Large intestine (tissue), 3 donors: Measurements from ENCODE around the gene SERINC5. TPM values are rescaled to one million over a fixed set of nuclear protein-coding genes. Genes with fewer than 3 reads are reported as not detected.
"Not testable (repeated sequence)": the region's sequence is repeated elsewhere in the genome, so short reads cannot be mapped to it uniquely, and the experiment has no call there.

Experiments
- DNase-seq, 2 donors: peaks; one replicate each; pipeline versions ENCODE4 v3.0.0 to v3.0.0-alpha.2; 2013
- H3K27ac ChIP-seq: one replicate; pipeline ENCODE4 v1.5.1; 2013; ENCODE audit warnings: low read length
- H3K27me3 ChIP-seq: 2 replicates; pipeline ENCODE4 v1.6.1; 2013; ENCODE audit warnings: low read length; ENCODE audit not compliant: control insufficient read depth, insufficient read depth
- H3K36me3 ChIP-seq: 2 replicates; pipeline ENCODE4 v1.6.1; 2013; ENCODE audit warnings: low read length; ENCODE audit not compliant: control insufficient read depth, insufficient read depth
- H3K4me1 ChIP-seq: one replicate; pipeline ENCODE4 v1.6.1; 2013; ENCODE audit warnings: low read length; ENCODE audit not compliant: control insufficient read depth, insufficient read depth
- H3K4me3 ChIP-seq: one replicate; pipeline ENCODE4 v1.5.1; 2013; ENCODE audit warnings: low read length
- H3K9me3 ChIP-seq: one replicate; pipeline ENCODE4 v1.6.1; 2013; ENCODE audit warnings: mild to moderate bottlenecking, low read depth, low read length, moderate library complexity; ENCODE audit not compliant: control insufficient read depth
- WGBS: methylation state at CpG from one replicate; pipeline ENCODE4 v1.1.5; 2013; ENCODE audit warnings: low lambda C conversion rate; ENCODE audit not compliant: insufficient coverage; 5-methylcytosine and 5-hydroxymethylcytosine counted together
- polyA plus RNA-seq: library from polyadenylated mRNA; unstranded; fragments of 120-200 nt; gene quantifications from one replicate; pipeline ENCODE4 v1.2.1, GENCODE V29; 2013

SERINC5 gene
- polyA plus RNA-seq, 1 donor, result 44.8 TPM

GRCh38 chr5:80156156-80156555, 99.7 kb downstream of the SERINC5 start:
- no CpG with 5 or more reads among the region's 5 CpGs for WGBS
- H3K4me3 ChIP-seq, result no peak overlapping the region
- DNase-seq, result no peak
- H3K4me1 ChIP-seq, result no peaks in the 10 kb centered on the region
- no peaks in the 10 kb centered on the region for H3K27me3 ChIP-seq
- H3K36me3 ChIP-seq, result peaks cover 50% of the 10 kb centered on the region
- H3K27ac ChIP-seq, result no peak overlapping the region
- no peaks in the 10 kb centered on the region for H3K9me3 ChIP-seq

- no peak overlapping the region for H3K4me3 ChIP-seq
- peaks cover 54% of the 10 kb centered on the region for H3K36me3 ChIP-seq
- no peaks in the 10 kb centered on the region for H3K9me3 ChIP-seq
- H3K27ac ChIP-seq, result no peak overlapping the region
- H3K4me1 ChIP-seq, result no peaks in the 10 kb centered on the region
- 100% methylated on average over 4 of the region's 4 CpGs for WGBS
- DNase-seq, result no peak
- no peaks in the 10 kb centered on the region for H3K27me3 ChIP-seq
These were observed 101.1 kb downstream of the SERINC5 start for GRCh38 chr5:80154749-80155148.

DNA sequence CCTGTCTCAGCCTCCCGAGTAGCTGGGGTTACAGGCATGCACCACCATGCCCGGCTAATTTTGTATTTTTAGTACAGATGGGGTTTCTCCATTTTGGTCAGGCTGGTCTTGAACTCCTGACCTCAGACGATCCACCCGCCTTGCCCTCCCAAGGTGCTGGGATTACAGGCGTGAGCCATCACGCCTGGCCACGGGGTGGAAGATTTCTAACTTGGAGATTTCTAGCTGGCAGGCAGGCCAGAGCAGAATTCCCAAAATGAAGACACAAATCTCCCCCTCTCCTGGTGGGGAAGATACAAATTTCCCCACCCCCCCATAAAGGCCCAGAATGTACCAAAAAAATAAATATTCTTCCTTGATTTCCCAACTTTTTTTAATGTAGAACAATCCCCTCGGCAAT, 101.6 kb downstream of the SERINC5 start:
- peaks cover 54% of the 10 kb centered on the region for H3K36me3 ChIP-seq
- WGBS, result 80% methylated on average over 1 of the region's 8 CpGs

GRCh38 chr5:80153586-80154126, 102.2 kb downstream of the SERINC5 start:
- no CpG with 5 or more reads among the region's 8 CpGs for WGBS
- no peak overlapping the region for H3K27ac ChIP-seq

More for the DNA sequence above, 101.6 kb downstream of the SERINC5 start:
- not testable (repeated sequence) for H3K9me3 ChIP-seq, H3K4me3 ChIP-seq, H3K27ac ChIP-seq, H3K27me3 ChIP-seq, H3K4me1 ChIP-seq, DNase-seq

DNA sequence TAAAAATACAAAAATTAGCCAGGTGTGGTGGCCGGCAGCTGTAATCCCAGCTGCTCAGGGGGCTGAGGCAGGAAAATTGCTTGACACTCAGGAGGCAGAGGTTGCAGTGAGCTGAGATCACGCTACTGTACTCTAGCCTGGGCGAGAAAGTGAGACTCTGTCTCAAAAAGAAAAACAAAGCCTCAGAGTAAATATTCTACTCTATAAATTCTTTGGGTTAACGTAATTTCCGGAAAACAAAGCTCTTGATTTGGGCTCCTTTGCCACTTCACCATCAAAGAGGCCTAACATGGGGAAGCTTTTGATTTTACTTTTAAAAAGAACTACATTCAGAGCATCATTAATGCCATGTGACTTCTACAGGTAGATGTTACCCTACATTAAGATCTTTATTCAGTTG, 103.1 kb downstream of the SERINC5 start:
- no CpG with 5 or more reads among the region's 5 CpGs for WGBS
- no peak for DNase-seq
- Histone ChIP-seq H3K9me3 (no peaks in the 10 kb centered on the region), H3K4me3 (no peak overlapping the region), H3K36me3 (peaks cover 53% of the 10 kb centered on the region), H3K4me1 (no peaks in the 10 kb centered on the region), H3K27ac (no peak overlapping the region), H3K27me3 (no peaks in the 10 kb centered on the region)

More at GRCh38 chr5:80153586-80154126, 102.2 kb downstream of the SERINC5 start:
- Histone ChIP-seq H3K36me3 (peaks cover 53% of the 10 kb centered on the region), H3K4me1 (no peaks in the 10 kb centered on the region), H3K27me3 (no peaks in the 10 kb centered on the region), H3K4me3 (no peak overlapping the region), H3K9me3 (no peaks in the 10 kb centered on the region)
- DNase-seq, result peak in 1 of 2 donors; percentile 17

- peaks cover 55% of the 10 kb centered on the region for H3K36me3 ChIP-seq
- DNase-seq, result no peak
- WGBS, result 100% methylated on average over 1 of the region's 6 CpGs
- H3K9me3 ChIP-seq, result no peaks in the 10 kb centered on the region
- H3K4me1 ChIP-seq, result no peaks in the 10 kb centered on the region
- H3K27me3 ChIP-seq, result no peaks in the 10 kb centered on the region
- H3K4me3 ChIP-seq, result no peak overlapping the region
- no peak overlapping the region for H3K27ac ChIP-seq
These were observed 104.0 kb downstream of the SERINC5 start for GRCh38 chr5:80151890-80152289.

DNA sequence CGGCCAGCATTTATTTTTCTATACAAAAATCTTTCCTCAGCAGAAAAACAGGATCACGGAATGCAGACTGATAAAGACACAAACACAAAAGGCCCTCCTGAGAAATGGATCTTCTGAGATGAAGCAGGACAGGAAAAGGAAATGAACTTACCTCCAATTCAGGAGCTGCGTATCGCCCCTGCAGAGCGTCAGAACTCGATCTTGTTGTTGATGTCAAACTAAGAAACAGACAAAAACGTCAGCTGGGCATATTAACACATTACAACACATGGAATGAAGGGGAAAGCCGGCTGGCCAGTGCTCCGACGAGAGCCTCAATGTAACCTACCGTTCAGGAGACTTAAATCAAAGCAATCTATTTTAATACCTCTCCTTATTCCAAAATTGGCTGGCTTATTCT, 105.1 kb downstream of the SERINC5 start:
- H3K4me1 ChIP-seq, result no peaks in the 10 kb centered on the region
- no peaks in the 10 kb centered on the region for H3K9me3 ChIP-seq
- H3K4me3 ChIP-seq, result no peak overlapping the region
- WGBS, result 95% methylated on average over 4 of the region's 11 CpGs
- no peak for DNase-seq
- H3K27ac ChIP-seq, result no peak overlapping the region
- H3K36me3 ChIP-seq, result peaks cover 57% of the 10 kb centered on the region
- H3K27me3 ChIP-seq, result no peaks in the 10 kb centered on the region

GRCh38 chr5:80149161-80149609, 106.7 kb downstream of the SERINC5 start:
- H3K27ac ChIP-seq, result no peak overlapping the region
- no peak for DNase-seq
- no peaks in the 10 kb centered on the region for H3K27me3 ChIP-seq
- H3K4me3 ChIP-seq, result no peak overlapping the region
- H3K9me3 ChIP-seq, result no peaks in the 10 kb centered on the region
- peaks cover 62% of the 10 kb centered on the region for H3K36me3 ChIP-seq
- H3K4me1 ChIP-seq, result no peaks in the 10 kb centered on the region
- WGBS, result no CpG with 5 or more reads among the region's 3 CpGs

GRCh38 chr5:80147119-80147815, 108.6 kb downstream of the SERINC5 start:
- WGBS, result no CpG with 5 or more reads among the region's 9 CpGs
- no peak for DNase-seq
- H3K9me3 ChIP-seq, result no peaks in the 10 kb centered on the region
- H3K27me3 ChIP-seq, result no peaks in the 10 kb centered on the region
- H3K27ac ChIP-seq, result no peak overlapping the region
- no peaks in the 10 kb centered on the region for H3K4me1 ChIP-seq
- H3K36me3 ChIP-seq, result peaks cover 77% of the 10 kb centered on the region
- no peak overlapping the region for H3K4me3 ChIP-seq

DNA sequence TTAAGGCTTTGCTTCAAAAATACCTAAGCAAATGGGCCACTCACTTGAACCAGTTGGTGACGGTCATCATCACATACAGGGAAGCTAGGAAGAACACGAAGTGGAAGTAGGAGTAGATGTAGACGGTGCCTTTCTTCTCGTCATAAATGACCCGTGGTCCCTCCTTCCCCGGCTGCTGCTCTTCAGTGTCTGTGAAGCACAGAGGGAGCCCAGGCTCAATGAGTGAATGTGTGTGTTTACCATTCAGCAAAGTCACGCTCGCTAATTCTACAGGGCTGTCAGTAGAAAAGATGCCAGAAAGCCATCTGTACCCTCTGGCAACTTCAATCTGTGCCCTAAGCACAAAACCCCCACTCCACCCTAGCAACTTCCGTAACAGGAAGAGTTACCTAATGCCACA, 109.8 kb downstream of the SERINC5 start:
- no CpG with 5 or more reads among the region's 9 CpGs for WGBS
- no peak overlapping the region for H3K27ac ChIP-seq

GRCh38 chr5:80143491-80143890, 112.4 kb downstream of the SERINC5 start:
- Histone ChIP-seq H3K36me3 (peaks cover 55% of the 10 kb centered on the region), H3K27me3 (no peaks in the 10 kb centered on the region), H3K27ac (no peak overlapping the region), H3K4me3 (no peak overlapping the region), H3K4me1 (no peaks in the 10 kb centered on the region), H3K9me3 (no peaks in the 10 kb centered on the region)
- no CpG with 5 or more reads among the region's 13 CpGs for WGBS
- DNase-seq, result no peak

More for the DNA sequence above, 109.8 kb downstream of the SERINC5 start:
- DNase-seq, result no peak
- no peaks in the 10 kb centered on the region for H3K27me3 ChIP-seq
- H3K36me3 ChIP-seq, result peaks cover 72% of the 10 kb centered on the region
- H3K9me3 ChIP-seq, result no peaks in the 10 kb centered on the region
- no peak overlapping the region for H3K4me3 ChIP-seq
- H3K4me1 ChIP-seq, result no peaks in the 10 kb centered on the region
